Skin of body (tissue), 2 donors: ENCODE measurements around the gene PDE3B. TPM values are rescaled to one million over a fixed set of nuclear protein-coding genes. Genes with fewer than 3 reads are reported as not detected.
"Not testable (repeated sequence)": the region's sequence is repeated elsewhere in the genome, so short reads cannot be mapped to it uniquely, and the experiment has no call there.

ENCODE experiments used
- DNase-seq: peaks from one replicate; lab custom pipeline; 2025; lab: John Stamatoyannopoulos, UW
- total RNA-seq: library from RNA; depleted of rRNA; stranded (reverse); fragments of >200 nt; gene quantifications from one replicate; pipeline ENCODE4 v1.2.3, GENCODE V29; 2014

The PDE3B gene
- total RNA-seq, 1 donor from 2014 or later, result 16.1 TPM

- DNase-seq, result not testable (repeated sequence)
These were observed 100.1 kb downstream of the PDE3B start for GRCh38 chr11:14743667-14744066.

GRCh38 chr11:14746857-14747395 is 103.3 kb downstream of the PDE3B start:
- DNase-seq, result no peak

- no peak for DNase-seq
These were observed 104.5 kb downstream of the PDE3B start for GRCh38 chr11:14748090-14748489.

DNA sequence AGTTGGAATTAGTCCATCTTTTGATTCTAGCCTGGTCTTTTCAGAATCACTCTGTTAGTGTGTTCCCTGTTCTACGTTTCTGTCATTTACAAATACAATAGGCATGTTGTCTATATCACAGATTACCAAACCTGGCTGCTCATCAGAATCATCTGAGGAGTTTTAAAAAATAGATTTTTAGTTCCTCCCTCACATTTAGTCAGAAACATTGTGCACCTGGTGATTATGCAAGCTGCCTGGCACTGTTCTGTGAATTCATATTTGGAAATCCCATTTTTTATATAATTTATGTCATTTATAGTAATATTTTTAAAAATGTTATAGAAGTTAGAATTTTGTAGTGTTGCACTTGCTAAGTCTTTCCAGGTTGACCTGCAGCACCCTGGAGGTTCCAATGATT is 107.3 kb downstream of the PDE3B start:
- DNase-seq, result no peak

DNA sequence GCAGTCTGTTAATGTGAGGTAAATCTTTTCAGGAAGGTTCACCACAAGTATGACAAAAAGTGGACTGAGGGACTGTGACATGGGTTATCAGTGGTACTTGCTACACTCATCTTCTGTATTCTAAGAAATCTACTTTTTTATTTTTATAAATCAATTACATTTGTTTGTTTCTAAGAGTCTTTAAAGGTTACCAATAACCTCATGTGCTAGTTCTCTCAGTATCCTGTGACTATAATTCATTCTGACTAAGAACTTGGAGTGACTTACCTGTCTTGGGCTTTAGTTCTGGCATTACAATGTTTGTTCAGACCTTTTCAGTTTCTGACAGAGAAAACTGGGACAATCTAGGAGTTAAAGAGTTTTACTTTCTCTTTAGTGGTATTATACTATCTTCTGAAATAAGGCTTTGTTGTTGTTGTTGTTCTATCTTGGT is 108.4 kb downstream of the PDE3B start:
- DNase-seq, result no peak

- DNase-seq, result no peak
These were observed 111.5 kb downstream of the PDE3B start for GRCh38 chr11:14755140-14755539.

DNA sequence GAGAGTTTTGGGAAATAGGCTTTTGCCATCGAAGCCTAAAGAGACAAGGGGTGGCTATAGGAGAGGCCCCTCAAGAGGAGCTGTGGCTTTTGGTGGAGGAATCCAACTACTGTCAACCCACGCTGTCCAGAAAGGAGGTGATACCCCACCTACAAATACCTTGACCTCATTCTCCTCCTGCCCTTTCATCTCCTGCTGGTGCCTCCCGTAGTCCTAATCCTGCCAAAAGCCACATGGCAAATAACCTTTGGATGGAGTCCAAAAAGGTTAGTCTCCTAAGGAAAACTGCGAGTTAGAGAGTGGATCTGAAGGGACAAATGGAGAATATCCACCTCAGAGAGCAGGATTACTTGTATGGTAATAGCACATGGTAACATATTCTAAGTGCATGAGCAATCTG is 112.7 kb downstream of the PDE3B start:
- no peak for DNase-seq

DNA sequence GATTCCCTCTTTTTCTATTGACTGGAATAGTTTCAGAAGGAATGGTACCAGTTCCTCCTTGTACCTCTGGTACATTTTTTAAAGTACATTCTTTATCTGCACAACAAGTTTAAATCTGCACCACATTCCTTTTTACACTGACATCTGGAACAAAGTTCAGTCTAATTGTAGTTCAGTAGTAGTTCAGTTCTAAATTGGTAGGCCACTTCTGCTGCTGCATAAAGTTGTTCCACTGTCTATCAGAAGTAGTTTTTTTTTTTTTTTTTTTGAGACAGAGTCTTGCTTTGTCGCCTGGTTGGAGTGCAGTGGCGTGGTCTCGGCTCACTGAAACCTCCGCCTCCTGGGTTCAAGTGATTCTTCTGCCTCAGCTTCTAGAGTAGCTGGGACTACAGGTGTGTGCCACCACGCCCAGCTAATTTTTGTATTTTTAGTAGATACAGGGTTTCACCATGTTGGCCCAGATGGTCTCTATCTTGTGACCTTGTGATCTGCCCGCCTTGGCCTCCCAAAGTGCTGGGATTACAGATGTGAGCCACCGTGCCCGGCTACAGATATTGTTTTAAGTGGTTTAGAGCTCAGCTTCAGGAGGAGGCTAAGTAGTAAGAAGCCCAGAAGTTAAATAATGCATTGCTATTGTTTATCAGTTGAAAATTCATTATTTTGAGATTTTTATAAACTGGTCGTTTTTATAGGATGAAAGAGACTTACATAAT is 115.9 kb downstream of the PDE3B start:
- not testable (repeated sequence) for DNase-seq

GRCh38 chr11:14764179-14764578 is 120.6 kb downstream of the PDE3B start:
- no peak for DNase-seq

- DNase-seq, result no peak
These were observed 121.2 kb downstream of the PDE3B start for GRCh38 chr11:14764579-14765527.

- DNase-seq, result no peak
These were observed 123.0 kb downstream of the PDE3B start for GRCh38 chr11:14766585-14766984.

- no peak for DNase-seq
These were observed 125.1 kb downstream of the PDE3B start for GRCh38 chr11:14768526-14769188.

- DNase-seq, result no peak
These were observed 130.2 kb downstream of the PDE3B start for GRCh38 chr11:14773755-14774154.

DNA sequence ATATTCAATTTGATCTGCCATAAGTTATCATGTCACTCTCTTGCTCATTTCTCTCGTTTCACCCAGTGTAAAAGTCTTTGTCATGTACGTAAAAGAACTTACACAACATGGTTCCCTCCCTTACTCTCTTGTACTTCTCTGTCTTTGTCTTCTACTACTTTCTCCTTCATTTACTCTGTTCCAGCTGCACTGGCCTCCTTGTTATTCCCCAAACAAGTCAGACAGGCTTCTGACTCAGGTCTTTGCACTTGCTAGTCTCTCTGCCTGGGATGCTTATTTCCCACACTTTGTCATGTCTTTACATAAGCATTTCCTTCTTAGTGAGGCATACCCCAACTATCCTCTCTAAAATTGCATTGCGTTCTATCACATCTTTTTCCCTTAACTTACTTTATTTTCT is 131.1 kb downstream of the PDE3B start:
- no peak for DNase-seq

DNA sequence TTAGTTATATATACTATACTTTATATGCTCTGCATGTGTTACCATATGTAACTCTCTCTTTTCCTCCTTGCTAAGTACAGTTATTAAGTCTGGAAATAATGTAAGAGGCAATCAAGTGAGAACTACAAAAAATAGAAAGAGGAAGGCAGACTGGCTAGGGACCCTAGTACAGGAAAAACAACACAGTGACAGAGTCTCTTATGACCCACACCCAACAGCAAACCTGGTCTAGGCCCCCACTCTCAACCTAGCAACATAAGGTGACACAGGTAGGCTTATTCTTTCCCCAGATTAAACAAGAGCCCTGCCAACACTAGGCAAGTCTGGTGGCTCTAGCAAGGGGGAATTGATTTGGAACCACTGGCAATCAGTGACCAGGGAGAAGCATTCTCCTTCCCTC is 132.3 kb downstream of the PDE3B start:
- no peak for DNase-seq

DNA sequence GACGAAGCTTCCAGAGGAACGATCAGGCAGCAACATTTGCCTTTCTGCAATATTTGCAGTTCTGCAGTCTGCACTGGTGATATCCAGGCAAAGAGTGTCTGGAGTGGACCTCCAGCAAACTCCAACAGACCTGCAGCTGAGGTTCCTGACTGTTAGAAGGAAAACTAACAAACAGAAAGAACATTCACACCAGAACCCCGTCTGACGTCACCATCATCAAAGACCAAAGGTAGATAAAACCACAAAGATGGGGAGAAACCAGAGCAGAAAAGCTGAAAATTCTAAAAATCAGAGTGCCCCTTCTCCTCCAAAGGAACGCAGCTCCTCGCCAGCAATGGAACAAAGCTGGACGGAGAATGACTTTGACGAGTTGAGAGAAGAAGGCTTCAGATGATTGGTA is 134.9 kb downstream of the PDE3B start:
- DNase-seq, result not testable (repeated sequence)

- no peak for DNase-seq
These were observed 140.2 kb downstream of the PDE3B start for GRCh38 chr11:14783788-14784187.

GRCh38 chr11:14784230-14784629 is 140.6 kb downstream of the PDE3B start:
- DNase-seq, result no peak

GRCh38 chr11:14789879-14790484 is 146.4 kb downstream of the PDE3B start:
- no peak for DNase-seq

- no peak for DNase-seq
These were observed 149.9 kb downstream of the PDE3B start for GRCh38 chr11:14793546-14793945.

GRCh38 chr11:14796028-14796427 is 152.4 kb downstream of the PDE3B start:
- DNase-seq, result not testable (repeated sequence)
